H9 (cell line): Measurements from ENCODE around the gene TSSK2. TPM values are rescaled to one million over a fixed set of nuclear protein-coding genes. Genes with fewer than 3 reads are reported as not detected.

ENCODE experiments used
- DNase-seq: peaks from one replicate; pipeline ENCODE4 v3.0.0-alpha.2; 2017
- H2AFZ ChIP-seq: one replicate; pipeline ENCODE4 v1.6.1; 2013; ENCODE audit warnings: mild to moderate bottlenecking, low read length, control low read depth, moderate library complexity
- H2AK5ac ChIP-seq: 2 replicates; pipeline ENCODE4 v1.6.1; 2013; ENCODE audit warnings: low read length, control low read depth, mixed read lengths; ENCODE audit not compliant: insufficient read length
- H2BK120ac ChIP-seq: one replicate; pipeline ENCODE4 v1.6.1; 2013; ENCODE audit warnings: low read depth, mild to moderate bottlenecking, low read length, control low read depth, inconsistent platforms; ENCODE audit not compliant: poor library complexity, severe bottlenecking
- H2BK12ac ChIP-seq: 2 replicates; pipeline ENCODE4 v1.6.1; 2013; ENCODE audit warnings: low read length, control low read depth, mixed read lengths, low read depth; ENCODE audit not compliant: insufficient read length
- H2BK15ac ChIP-seq: 2 replicates; pipeline ENCODE4 v1.6.1; 2013; ENCODE audit warnings: low read depth, low read length, control low read depth
- H2BK20ac ChIP-seq: one replicate; pipeline ENCODE4 v1.6.1; 2013; ENCODE audit warnings: low read depth, mild to moderate bottlenecking, low read length, control low read depth, inconsistent platforms; ENCODE audit not compliant: poor library complexity, severe bottlenecking
- H2BK5ac ChIP-seq: 2 replicates; pipeline ENCODE4 v1.6.1; 2013; ENCODE audit warnings: low read length, control low read depth, mixed read lengths; ENCODE audit not compliant: insufficient read length
- H3K14ac ChIP-seq: 2 replicates; pipeline ENCODE4 v1.6.1; 2013; ENCODE audit warnings: low read length, control low read depth; ENCODE audit not compliant: insufficient read depth
- H3K18ac ChIP-seq: 2 replicates; pipeline ENCODE4 v1.6.1; 2013; ENCODE audit warnings: low read depth, mild to moderate bottlenecking, mixed read lengths, low read length, control low read depth; ENCODE audit not compliant: insufficient read length
- H3K23ac ChIP-seq: 2 replicates; pipeline ENCODE4 v1.6.1; 2013; ENCODE audit warnings: low read length, control low read depth, mixed read lengths, low read depth; ENCODE audit not compliant: insufficient read length
- H3K23me2 ChIP-seq: 2 replicates; pipeline ENCODE4 v1.6.1; 2013; ENCODE audit warnings: low read depth, mild to moderate bottlenecking, mixed read lengths, low read length, control low read depth; ENCODE audit not compliant: insufficient read length, poor library complexity, severe bottlenecking
- H3K27ac ChIP-seq: 2 replicates; pipeline ENCODE4 v1.5.1; 2013; ENCODE audit warnings: low read length, control low read depth, mixed read lengths, low read depth; ENCODE audit not compliant: insufficient read length
- H3K27me3 ChIP-seq: 2 replicates; pipeline ENCODE4 v1.6.1; 2013; ENCODE audit warnings: low read length, control low read depth, inconsistent platforms; ENCODE audit not compliant: insufficient read depth
- H3K4ac ChIP-seq: 2 replicates; pipeline ENCODE4 v1.6.1; 2013; ENCODE audit warnings: low read depth, mild to moderate bottlenecking, control low read depth, inconsistent platforms, low read length, moderate library complexity
- H3K4me1 ChIP-seq: 2 replicates; pipeline ENCODE4 v1.6.1; 2013; ENCODE audit warnings: low read length, control low read depth, inconsistent platforms; ENCODE audit not compliant: insufficient read depth
- H3K4me2 ChIP-seq: 2 replicates; pipeline ENCODE4 v1.6.1; 2013; ENCODE audit warnings: low read length, control low read depth, mixed read lengths; ENCODE audit not compliant: insufficient read length, insufficient read depth
- H3K56ac ChIP-seq: 2 replicates; pipeline ENCODE4 v1.6.1; 2013; ENCODE audit warnings: low read depth, mild to moderate bottlenecking, mixed read lengths, low read length, control low read depth; ENCODE audit not compliant: insufficient read length
- H3K79me1 ChIP-seq: 2 replicates; pipeline ENCODE4 v1.6.1; 2013; ENCODE audit warnings: low read depth, mild to moderate bottlenecking, moderate library complexity, low read length, control low read depth, inconsistent platforms; ENCODE audit not compliant: insufficient read depth, poor library complexity, severe bottlenecking
- H3K79me2 ChIP-seq: 2 replicates; pipeline ENCODE4 v1.6.1; 2013; ENCODE audit warnings: low read length, control low read depth, inconsistent platforms; ENCODE audit not compliant: insufficient read depth
- H3K9ac ChIP-seq: 2 replicates; pipeline ENCODE4 v1.6.1; 2013; ENCODE audit warnings: low read length, control low read depth, mixed read lengths; ENCODE audit not compliant: insufficient read length; ENCODE audit errors: extremely low read depth
- H3K9me3 ChIP-seq: one replicate; pipeline ENCODE4 v1.6.1; 2013; ENCODE audit warnings: low read depth, low read length, inconsistent platforms; ENCODE audit not compliant: control insufficient read depth
- H3T11ph ChIP-seq: one replicate; pipeline ENCODE4 v1.6.1; 2013; ENCODE audit warnings: mild to moderate bottlenecking, low read length, control low read depth, inconsistent platforms
- H4K20me1 ChIP-seq: one replicate; pipeline ENCODE4 v1.6.1; 2013; ENCODE audit not compliant: control insufficient read depth, insufficient read length, insufficient read depth
- H4K5ac ChIP-seq: 2 replicates; pipeline ENCODE4 v1.6.1; 2013; ENCODE audit warnings: low read depth, mild to moderate bottlenecking, mixed read lengths, low read length, control low read depth; ENCODE audit not compliant: insufficient read length
- H4K8ac ChIP-seq: replicated peaks from 2 replicates; pipeline ENCODE4 v1.6.1; 2013; ENCODE audit warnings: low read length, control low read depth, mixed read lengths, low read depth; ENCODE audit not compliant: insufficient read length
- H4K91ac ChIP-seq: 2 replicates; pipeline ENCODE4 v1.6.1; 2013; ENCODE audit warnings: low read depth, mild to moderate bottlenecking, moderate library complexity, mixed read lengths, low read length, control low read depth; ENCODE audit not compliant: insufficient read length
- H3K27ac Mint-ChIP-seq, 3 experiments: 2 replicates in 2 of 3; 3 replicates in 1 of 3; pipeline ENCODE4 v1.8.0; 2020 to 2021; ENCODE audit warnings: mixed read lengths in 3 of 3, mild to moderate bottlenecking in 1 of 3, moderate library complexity in 1 of 3
- H3K27me3 Mint-ChIP-seq: 2 replicates; pipeline ENCODE4 v1.8.0; 2021; ENCODE audit warnings: low read depth, mild to moderate bottlenecking, moderate library complexity, mixed read lengths
- H3K36me3 Mint-ChIP-seq, 3 experiments: 2 replicates in 2 of 3; 3 replicates in 1 of 3; pipeline ENCODE4 v1.8.0; 2020 to 2021; ENCODE audit warnings: low read depth in 3 of 3, mixed read lengths in 3 of 3; ENCODE audit not compliant: insufficient read depth in 1 of 3
- H3K4me1 Mint-ChIP-seq, 2 experiments: 2 replicates each; pipeline ENCODE4 v1.8.0; 2020; ENCODE audit warnings: mixed read lengths in 2 of 2
- H3K4me3 Mint-ChIP-seq, 2 experiments: 2 replicates in 1 of 2; 3 replicates in 1 of 2; pipeline ENCODE4 v1.8.0; 2020 to 2021; ENCODE audit warnings: mild to moderate bottlenecking in 2 of 2, mixed read lengths in 2 of 2, moderate library complexity in 1 of 2
- H3K9me3 Mint-ChIP-seq, 2 experiments: 2 replicates in 1 of 2; 3 replicates in 1 of 2; pipeline ENCODE4 v1.8.0; 2020; ENCODE audit warnings: mild to moderate bottlenecking in 2 of 2, mixed read lengths in 2 of 2, moderate library complexity in 1 of 2
- CTCF ChIP-seq: fragments of 200-600 bp; sonication (generic); conservative IDR thresholded peaks from 3 replicates; pipeline ENCODE4 v1.8.0; 2021; ENCODE audit warnings: antibody characterized with exemption, mild to moderate bottlenecking
- WGBS: extraction: QIAGEN DNeasy Blood & Tissue Kit; methylation state at CpG from one replicate; pipeline ENCODE4 v1.1.7; 2013; ENCODE audit warnings: missing lambda C conversion rate, low lambda C conversion rate, mixed read lengths; ENCODE audit not compliant: insufficient read length; ENCODE audit errors: extremely low coverage; 5-methylcytosine and 5-hydroxymethylcytosine counted together
- total RNA-seq: library from RNA; stranded (reverse); gene quantifications from 2 replicates; pipeline ENCODE4 v1.2.1, GENCODE V29; 2021

TSSK2 gene
- total RNA-seq, 1 experiment from 2014 or later: not detected

- Histone ChIP-seq H4K20me1 (no peaks in the 10 kb centered on the region), H2BK12ac (no peak overlapping the region), H3K79me1 (no peaks in the 10 kb centered on the region), H3K9me3 (no peaks in the 10 kb centered on the region), H3K4ac (no peak overlapping the region), H4K8ac (no peak overlapping the region), H3K4me2 (no peak overlapping the region), H3K27me3 (no peaks in the 10 kb centered on the region), H2AFZ (no peak overlapping the region), H4K91ac (no peak overlapping the region), H2BK20ac (no peak overlapping the region), H3K23me2 (no peaks in the 10 kb centered on the region), H3K79me2 (no peaks in the 10 kb centered on the region), H3K14ac (no peak overlapping the region), H3K56ac (no peak overlapping the region), H2BK120ac (no peak overlapping the region), H4K5ac (no peak overlapping the region), H3K18ac (no peak overlapping the region), H3T11ph (no peak overlapping the region), H2BK5ac (no peak overlapping the region), H3K9ac (no peak overlapping the region), H2BK15ac (no peak overlapping the region), H2AK5ac (no peak overlapping the region), H3K4me1 (no peaks in the 10 kb centered on the region), H3K23ac (no peak overlapping the region), H3K27ac (no peak overlapping the region)
- WGBS: no CpG with 5 or more reads among the region's 9 CpGs
- H3K4me1 Mint-ChIP-seq: no peaks in the 10 kb centered on the region; a peak in 1 of 4 replicates
- H3K36me3 Mint-ChIP-seq: peaks cover 17 to 58% (median 39%) of the 10 kb centered on the region in 3 experiments
- DNase-seq: no peak
- TF ChIP-seq CTCF: no peak
- H3K27ac Mint-ChIP-seq: no peak overlapping the region
- H3K9me3 Mint-ChIP-seq: no peaks in the 10 kb centered on the region
- H3K27me3 Mint-ChIP-seq: no peaks in the 10 kb centered on the region; the same call in 1 of the 2 replicates
- H3K4me3 Mint-ChIP-seq: no peak overlapping the region
Measured at GRCh38 chr22:19132693-19133400, 1.7 kb downstream of the TSSK2 start.
